AG04450 (cell line): Measurements from ENCODE around the gene CARD18. TPM values are rescaled to one million over a fixed set of nuclear protein-coding genes. Genes with fewer than 3 reads are reported as not detected.
"Not testable (repeated sequence)": the region's sequence is repeated elsewhere in the genome, so short reads cannot be mapped to it uniquely, and the experiment has no call there.

Experiments used
- CTCF ChIA-PET: fragments of 300-600, 350-600 bp; formaldehyde crosslinking; extraction: SDS; loops from one replicate; lab custom pipeline; 2022; ENCODE audit warnings: antibody characterized with exemption, inconsistent platforms; lab: Charles Lee
- POLR2A ChIA-PET: fragments of 350-600 bp; formaldehyde crosslinking; extraction: SDS; loops from one replicate; lab custom pipeline; 2021; ENCODE audit warnings: antibody characterized with exemption, inconsistent platforms; lab: Yijun Ruan, JAX
- DNase-seq: peaks from one replicate; pipeline ENCODE4 v3.0.0-alpha.2; 2011; ENCODE audit warnings: low read depth, low spot score
- H3K27ac ChIP-seq: one replicate; pipeline ENCODE4 v1.5.1; 2012; ENCODE audit warnings: low read depth, low read length, control low read depth
- H3K27me3 ChIP-seq: one replicate; pipeline ENCODE4 v1.6.0; 2012; ENCODE audit warnings: low read length; ENCODE audit not compliant: control insufficient read depth, insufficient read depth
- H3K4me3 ChIP-seq: 2 replicates; pipeline ENCODE4 v1.5.1; 2011; ENCODE audit warnings: mild to moderate bottlenecking, low read depth, low read length, control low read depth
- H3K9me3 ChIP-seq: 2 replicates; pipeline ENCODE4 v1.5.1; 2012; ENCODE audit warnings: low read length; ENCODE audit not compliant: control insufficient read depth, insufficient read depth
- polyA plus RNA-seq: library from polyadenylated mRNA; depleted of rRNA; stranded (reverse); fragments of >200 nt; gene quantifications from 2 replicates; pipeline ENCODE4 v1.2.3, GENCODE V29; 2011
- TF ChIP-seq, protein P1 (sequence below): IDR thresholded peaks from 2 replicates; pipeline ENCODE4 v1.5.1; 2011; ENCODE audit warnings: low read depth, low read length, control low read depth, inconsistent platforms

Gene CARD18
- polyA plus RNA-seq, 1 experiment: not detected

GRCh38 chr11:105103336-105103735, 36.2 kb downstream of the CARD18 start:
- DNase-seq: no peak
- Histone ChIP-seq H3K27me3 (no peaks in the 10 kb centered on the region), H3K27ac (no peak overlapping the region), H3K4me3 (no peak overlapping the region), H3K9me3 (no peaks in the 10 kb centered on the region)
- TF ChIP-seq, protein P1, sequence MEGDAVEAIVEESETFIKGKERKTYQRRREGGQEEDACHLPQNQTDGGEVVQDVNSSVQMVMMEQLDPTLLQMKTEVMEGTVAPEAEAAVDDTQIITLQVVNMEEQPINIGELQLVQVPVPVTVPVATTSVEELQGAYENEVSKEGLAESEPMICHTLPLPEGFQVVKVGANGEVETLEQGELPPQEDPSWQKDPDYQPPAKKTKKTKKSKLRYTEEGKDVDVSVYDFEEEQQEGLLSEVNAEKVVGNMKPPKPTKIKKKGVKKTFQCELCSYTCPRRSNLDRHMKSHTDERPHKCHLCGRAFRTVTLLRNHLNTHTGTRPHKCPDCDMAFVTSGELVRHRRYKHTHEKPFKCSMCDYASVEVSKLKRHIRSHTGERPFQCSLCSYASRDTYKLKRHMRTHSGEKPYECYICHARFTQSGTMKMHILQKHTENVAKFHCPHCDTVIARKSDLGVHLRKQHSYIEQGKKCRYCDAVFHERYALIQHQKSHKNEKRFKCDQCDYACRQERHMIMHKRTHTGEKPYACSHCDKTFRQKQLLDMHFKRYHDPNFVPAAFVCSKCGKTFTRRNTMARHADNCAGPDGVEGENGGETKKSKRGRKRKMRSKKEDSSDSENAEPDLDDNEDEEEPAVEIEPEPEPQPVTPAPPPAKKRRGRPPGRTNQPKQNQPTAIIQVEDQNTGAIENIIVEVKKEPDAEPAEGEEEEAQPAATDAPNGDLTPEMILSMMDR: no peak
- ChIA-PET CTCF (no interaction called here), POLR2A (no interaction called here)

DNA sequence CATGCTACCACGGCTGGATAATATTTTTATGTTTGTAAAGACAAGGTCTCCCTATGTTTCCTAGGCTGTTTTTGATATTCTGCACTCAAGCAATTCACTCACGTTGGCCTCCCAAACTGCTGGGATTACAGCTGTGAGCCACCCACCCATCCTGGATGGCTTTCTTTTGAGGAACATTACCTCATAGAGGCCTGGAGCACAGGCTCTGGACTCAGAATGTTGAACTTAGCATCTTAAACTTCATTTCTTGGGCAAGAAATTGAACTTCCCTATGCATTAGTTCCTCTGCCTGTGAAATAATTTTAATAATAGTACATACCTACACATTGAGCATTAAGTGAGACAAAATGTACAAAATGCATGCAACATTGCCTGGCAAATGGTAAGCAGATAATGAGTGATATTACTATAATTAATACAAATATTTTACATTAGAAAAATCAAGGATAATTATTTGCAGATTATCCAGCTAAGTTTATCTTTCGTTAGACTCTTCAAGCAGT, 37.4 kb downstream of the CARD18 start:
- POLR2A ChIA-PET, CTCF ChIA-PET, H3K9me3 ChIP-seq, H3K27ac ChIP-seq, DNase-seq, H3K4me3 ChIP-seq, H3K27me3 ChIP-seq: not testable (repeated sequence)

DNA sequence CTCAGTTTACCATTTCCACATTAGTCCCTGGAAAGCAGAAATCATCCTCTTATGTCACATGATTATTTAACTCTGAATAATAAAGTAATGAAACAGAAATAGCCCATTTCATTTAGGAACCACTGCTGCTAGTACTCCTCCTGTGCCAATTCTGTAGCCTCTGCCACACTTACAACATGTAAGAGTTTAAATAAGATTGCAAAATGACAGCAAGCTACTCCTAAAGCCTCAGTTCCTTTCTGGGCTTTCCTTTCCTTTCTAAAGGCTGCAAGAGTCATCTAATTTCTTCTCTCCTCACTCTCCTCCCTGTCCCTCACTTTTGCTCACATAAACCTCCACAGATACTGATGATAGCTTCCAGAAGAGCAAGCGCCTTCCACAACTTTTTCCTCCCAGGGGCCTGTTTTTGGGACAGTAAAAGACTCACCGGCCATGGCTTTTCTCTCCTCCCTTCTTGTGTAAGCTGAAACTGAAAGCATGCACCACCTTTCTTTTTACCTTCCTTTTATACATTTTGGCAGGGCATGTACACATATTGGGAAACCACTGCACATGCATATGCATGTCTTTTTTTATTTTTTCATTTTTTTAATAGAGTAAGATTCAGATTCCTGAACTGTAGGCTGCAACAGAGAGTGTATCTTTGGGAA, 38.5 kb downstream of the CARD18 start:
- TF ChIP-seq, protein P1: no peak
- no peak overlapping the region for H3K27ac ChIP-seq
- H3K27me3 ChIP-seq: no peaks in the 10 kb centered on the region
- no peaks in the 10 kb centered on the region for H3K9me3 ChIP-seq
- no peak for DNase-seq
- ChIA-PET POLR2A (no interaction called here), CTCF (no interaction called here)
- no peak overlapping the region for H3K4me3 ChIP-seq

GRCh38 chr11:105100206-105100605, 39.4 kb downstream of the CARD18 start:
- ChIA-PET CTCF (no interaction called here), POLR2A (no interaction called here)
- DNase-seq: no peak
- Histone ChIP-seq H3K27ac (no peak overlapping the region), H3K4me3 (no peak overlapping the region), H3K9me3 (no peaks in the 10 kb centered on the region), H3K27me3 (no peaks in the 10 kb centered on the region)
- TF ChIP-seq, protein P1: no peak

- H3K27me3 ChIP-seq, POLR2A ChIA-PET, DNase-seq, H3K9me3 ChIP-seq, H3K27ac ChIP-seq, H3K4me3 ChIP-seq, CTCF ChIA-PET: not testable (repeated sequence)
Measured at GRCh38 chr11:105099594-105099993, 40.0 kb downstream of the CARD18 start.
